GM23248 (cell line): Measurements from ENCODE around the gene LOXL3.

ENCODE experiments used
- EZH2 ChIP-seq: fragments of 200-600 bp; sonication (generic); IDR thresholded peaks from 2 replicates; pipeline ENCODE4 v1.6.1; 2018; ENCODE audit warnings: antibody characterized with exemption, mild to moderate bottlenecking; ENCODE audit not compliant: insufficient read depth, poor library complexity, severe bottlenecking
- EZH2phosphoT487 ChIP-seq: fragments of 200-600 bp; sonication (generic); IDR thresholded peaks from 2 replicates; pipeline ENCODE4 v1.6.1; 2018; ENCODE audit warnings: antibody characterized with exemption, moderate library complexity, mild to moderate bottlenecking, low read depth; ENCODE audit not compliant: insufficient read depth

DNA sequence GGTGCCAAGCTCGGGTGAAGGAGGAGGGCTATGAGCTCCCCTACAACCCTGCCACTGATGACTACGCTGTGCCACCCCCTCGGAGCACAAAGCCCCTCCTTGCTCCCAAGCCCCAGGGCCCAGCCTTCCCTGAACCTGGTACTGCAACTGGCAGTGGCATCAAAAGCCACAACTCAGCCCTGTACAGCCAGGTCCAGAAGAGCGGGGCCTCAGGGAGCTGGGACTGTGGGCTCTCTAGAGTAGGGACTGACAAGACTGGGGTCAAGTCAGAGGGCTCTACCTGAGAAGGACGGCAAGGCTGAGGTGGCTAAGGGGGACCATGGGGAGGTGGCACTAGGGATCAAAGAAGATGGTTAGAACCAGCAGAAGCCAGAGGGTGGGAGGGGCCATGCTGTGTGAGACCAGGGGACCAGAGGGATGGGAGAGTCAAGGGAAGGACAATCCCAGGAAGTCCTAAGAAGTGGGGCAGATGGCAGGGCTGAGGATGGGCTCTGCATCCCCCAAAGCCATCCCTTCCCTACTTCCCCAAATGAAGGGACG lies 3.2 kb upstream of the LOXL3 start:
- TF ChIP-seq EZH2phosphoT487 (no peak), EZH2 (no peak)
